Activated CD4-positive, alpha-beta memory T cell treated with anti-CD3 and anti-CD28 coated beads for 36 hours (primary cell): Measurements from ENCODE around the gene HERC5. TPM values are rescaled to one million over a fixed set of nuclear protein-coding genes. Genes with fewer than 3 reads are reported as not detected.
A peak's percentile ranks its signal among the peaks of the same experiment; 100 is the strongest.
"Not testable (repeated sequence)": the region's sequence is repeated elsewhere in the genome, so short reads cannot be mapped to it uniquely, and the experiment has no call there.

Source experiments
- CTCF ChIA-PET: fragments of 350-600 bp; sonication (Branson Sonifier 250); formaldehyde crosslinking; loops from one replicate; lab custom pipeline; 2021; ENCODE audit warnings: antibody characterized with exemption, inconsistent platforms; lab: Charles Lee
- POLR2A ChIA-PET: fragments of 350-600 bp; sonication (Branson Sonifier 250); formaldehyde crosslinking; loops from one replicate; lab custom pipeline; 2021; ENCODE audit warnings: antibody characterized with exemption; lab: Charles Lee
- DNase-seq: peaks from one replicate; pipeline ENCODE4 v3.0.0-alpha.2; 2020
- H3K27ac Mint-ChIP-seq: one replicate; pipeline ENCODE4 v1.8.0; 2021; ENCODE audit warnings: mixed read lengths
- H3K27me3 Mint-ChIP-seq: one replicate; pipeline ENCODE4 v1.8.0; 2021; ENCODE audit warnings: mixed read lengths
- H3K36me3 Mint-ChIP-seq: one replicate; pipeline ENCODE4 v1.8.0; 2021; ENCODE audit warnings: mixed read lengths
- H3K4me1 Mint-ChIP-seq: one replicate; pipeline ENCODE4 v1.8.0; 2021; ENCODE audit warnings: low read depth, mixed read lengths
- H3K4me3 Mint-ChIP-seq: one replicate; pipeline ENCODE4 v1.8.0; 2021; ENCODE audit warnings: mild to moderate bottlenecking, mixed read lengths
- H3K9me3 Mint-ChIP-seq: one replicate; pipeline ENCODE4 v1.8.0; 2021; ENCODE audit warnings: mixed read lengths
- intact Hi-C: fragments of 100-400 bp; cut with micrococcal nuclease; formaldehyde crosslinking; loops from one replicate; pipeline ENCODE4 v1.15.1; 2023
- total RNA-seq, 2 experiments: library from RNA; stranded (reverse); gene quantifications; one replicate each; pipeline ENCODE4 v1.2.3, GENCODE V29; 2021

Gene HERC5
- total RNA-seq, 2 experiments from 2014 or later, result 32.3 to 34.0 TPM

DNA sequence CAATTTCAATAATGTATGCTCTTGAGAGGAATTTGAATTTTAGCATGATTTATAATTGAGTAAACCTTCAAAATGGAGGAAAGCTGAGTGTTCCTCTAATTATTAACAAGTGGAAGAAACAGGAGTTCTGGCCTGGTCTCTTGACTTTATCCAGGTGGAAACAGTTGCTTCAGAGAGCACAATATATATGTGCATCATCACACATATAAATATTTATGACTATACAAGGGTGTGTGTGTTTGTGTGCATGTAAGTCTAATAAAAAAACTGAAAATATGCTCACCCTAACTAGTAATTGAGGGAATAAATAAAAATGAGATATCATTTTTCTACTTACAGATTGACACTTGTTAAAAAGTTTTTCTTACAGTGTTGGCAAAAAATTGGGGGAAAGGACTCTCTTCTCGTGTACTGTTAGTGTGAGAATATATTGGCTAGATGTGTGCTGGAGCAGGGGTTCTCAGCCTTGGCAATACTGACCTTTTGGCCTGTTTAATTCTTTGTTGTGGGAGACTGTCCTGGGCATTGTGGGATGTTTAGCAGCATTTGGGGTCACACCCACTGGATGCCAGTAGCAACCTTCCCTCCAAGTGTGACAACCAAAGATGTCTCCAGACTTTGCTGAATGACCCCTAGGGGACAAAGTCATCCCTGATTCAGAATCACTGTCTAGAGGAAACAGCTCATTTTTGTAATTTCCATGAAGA lies 20.8 kb upstream of the HERC5 start:
- Mint-ChIP-seq H3K27me3 (no peaks in the 10 kb centered on the region), H3K9me3 (peaks cover 6% of the 10 kb centered on the region), H3K4me3 (no peak overlapping the region), H3K4me1 (peaks cover 4% of the 10 kb centered on the region), H3K36me3 (peaks cover 15% of the 10 kb centered on the region), H3K27ac (no peak overlapping the region)
- POLR2A ChIA-PET, result interaction anchor here (0.6 kb wide), 1 partner anchor 12 kb away, joined by 3 read pairs; no protein-coding TSS in a partner anchor
- intact Hi-C loops, result no loop called here
- CTCF ChIA-PET, result no interaction called here
- DNase-seq, result no peak

DNA sequence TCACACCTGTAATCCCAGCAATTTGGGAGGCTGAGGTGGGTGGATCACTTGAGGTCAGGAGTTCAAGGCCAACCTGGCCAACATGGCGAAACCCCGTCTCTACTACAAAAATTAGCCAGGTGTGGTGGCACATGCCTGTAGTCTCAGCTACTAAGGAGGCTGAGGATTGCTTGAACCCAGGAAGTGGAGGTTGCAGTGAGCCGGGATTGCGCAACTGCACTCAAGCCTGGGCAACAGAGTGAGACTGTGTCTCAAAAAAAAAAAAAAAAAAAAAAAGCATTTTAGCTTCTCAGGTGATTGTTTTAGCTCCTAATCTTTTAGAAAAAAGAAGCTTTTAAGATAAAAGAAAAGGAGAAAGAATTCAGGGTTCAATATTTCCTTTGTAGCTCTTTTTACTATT lies 19.0 kb upstream of the HERC5 start:
- H3K4me1 Mint-ChIP-seq, POLR2A ChIA-PET, H3K27me3 Mint-ChIP-seq, DNase-seq, H3K27ac Mint-ChIP-seq, H3K9me3 Mint-ChIP-seq, CTCF ChIA-PET, intact Hi-C loops, H3K4me3 Mint-ChIP-seq: not testable (repeated sequence)
- H3K36me3 Mint-ChIP-seq, result peaks cover 19% of the 10 kb centered on the region

DNA sequence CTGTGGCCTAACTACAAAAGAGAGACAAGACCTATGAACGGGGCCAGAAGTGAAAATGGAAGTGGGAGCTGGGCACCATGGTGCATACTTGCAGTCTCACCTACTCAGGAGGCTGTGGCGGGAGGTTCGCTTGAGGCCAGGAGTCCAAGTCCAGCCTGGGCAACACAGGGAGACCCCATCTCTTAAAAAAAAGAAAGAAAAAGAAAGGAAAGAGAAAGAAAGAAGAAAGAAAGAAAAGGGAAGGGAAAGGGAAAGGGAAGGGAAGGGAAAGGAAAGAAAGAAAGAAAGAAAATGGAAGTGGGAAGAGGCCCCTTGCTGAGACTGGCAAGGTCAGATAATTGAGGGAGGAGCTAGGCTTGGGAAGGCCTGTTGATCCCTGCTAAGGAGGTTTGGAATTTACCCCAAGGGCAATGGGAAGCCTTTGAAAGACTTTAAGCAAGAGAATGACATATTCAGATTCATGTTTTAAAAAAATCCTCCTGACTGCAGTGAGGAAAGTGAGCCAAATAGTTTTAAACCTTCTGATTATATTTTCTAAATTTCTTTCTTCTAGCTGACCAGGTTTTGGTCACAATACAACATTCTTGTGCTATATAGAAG lies 17.7 kb upstream of the HERC5 start:
- DNase-seq, result no peak
- H3K4me3 Mint-ChIP-seq, result no peak overlapping the region
- peaks cover 4% of the 10 kb centered on the region for H3K9me3 Mint-ChIP-seq
- no peak overlapping the region for H3K27ac Mint-ChIP-seq
- H3K4me1 Mint-ChIP-seq, result peaks cover 4% of the 10 kb centered on the region
- ChIA-PET CTCF (interaction anchor here (1.4 kb wide), 1 partner anchor 61 kb away, joined by 3 read pairs; the partner anchor contains the start of gene HERC6), POLR2A (no interaction called here)
- intact Hi-C loops, result no loop called here
- H3K36me3 Mint-ChIP-seq, result peaks cover 16% of the 10 kb centered on the region
- no peaks in the 10 kb centered on the region for H3K27me3 Mint-ChIP-seq

DNA sequence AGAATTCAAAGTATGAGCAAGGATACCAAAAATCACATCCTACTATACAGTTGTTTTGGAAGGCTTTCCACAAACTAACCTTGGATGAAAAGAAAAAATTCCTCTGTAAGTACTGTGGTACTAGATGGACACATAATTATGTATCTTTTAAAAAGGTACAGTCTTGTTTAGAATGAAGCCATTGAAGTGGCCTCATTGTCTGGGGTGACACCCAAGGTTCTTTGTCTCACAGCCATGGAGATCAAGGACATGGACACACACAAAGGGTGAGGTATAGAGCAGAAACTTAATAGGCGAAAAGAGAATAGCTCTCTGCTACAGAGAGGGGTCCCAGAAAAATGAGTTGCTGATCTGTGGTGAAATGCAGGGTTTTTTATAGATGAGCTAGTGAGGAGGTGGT lies 16.8 kb upstream of the HERC5 start:
- no peaks in the 10 kb centered on the region for H3K27me3 Mint-ChIP-seq
- no peak overlapping the region for H3K27ac Mint-ChIP-seq
- peaks cover 4% of the 10 kb centered on the region for H3K9me3 Mint-ChIP-seq
- intact Hi-C loops, result no loop called here
- no peak for DNase-seq
- H3K4me1 Mint-ChIP-seq, result peaks cover 4% of the 10 kb centered on the region
- ChIA-PET CTCF (no interaction called here), POLR2A (no interaction called here)
- H3K4me3 Mint-ChIP-seq, result no peak overlapping the region
- peaks cover 16% of the 10 kb centered on the region for H3K36me3 Mint-ChIP-seq

DNA sequence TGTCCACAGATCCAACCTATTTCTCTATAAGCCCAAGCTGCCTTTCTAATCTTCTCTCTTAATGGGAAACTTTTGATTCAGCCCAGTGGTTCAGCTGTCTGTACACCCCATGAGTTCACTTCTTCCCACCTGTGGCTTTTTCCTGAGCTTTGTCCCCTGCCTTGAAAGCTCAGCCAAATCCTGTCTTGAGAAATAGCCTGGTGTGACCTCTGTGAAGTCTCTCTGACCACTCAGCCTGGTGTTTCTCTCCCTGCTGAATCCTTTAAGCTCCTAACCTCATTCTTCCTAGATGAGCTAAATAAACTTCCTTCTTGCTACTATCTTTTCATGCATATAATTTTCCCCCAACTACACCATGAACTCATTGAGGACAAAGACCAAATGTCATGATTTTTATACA lies 15.2 kb upstream of the HERC5 start:
- no peak for DNase-seq
- H3K4me3 Mint-ChIP-seq, result no peak overlapping the region
- H3K27me3 Mint-ChIP-seq, result no peaks in the 10 kb centered on the region
- peaks cover 13% of the 10 kb centered on the region for H3K36me3 Mint-ChIP-seq
- H3K9me3 Mint-ChIP-seq, result peaks cover 4% of the 10 kb centered on the region
- ChIA-PET CTCF (no interaction called here), POLR2A (no interaction called here)
- H3K4me1 Mint-ChIP-seq, result peaks cover 4% of the 10 kb centered on the region
- H3K27ac Mint-ChIP-seq, result no peak overlapping the region
- intact Hi-C loops, result no loop called here

DNA sequence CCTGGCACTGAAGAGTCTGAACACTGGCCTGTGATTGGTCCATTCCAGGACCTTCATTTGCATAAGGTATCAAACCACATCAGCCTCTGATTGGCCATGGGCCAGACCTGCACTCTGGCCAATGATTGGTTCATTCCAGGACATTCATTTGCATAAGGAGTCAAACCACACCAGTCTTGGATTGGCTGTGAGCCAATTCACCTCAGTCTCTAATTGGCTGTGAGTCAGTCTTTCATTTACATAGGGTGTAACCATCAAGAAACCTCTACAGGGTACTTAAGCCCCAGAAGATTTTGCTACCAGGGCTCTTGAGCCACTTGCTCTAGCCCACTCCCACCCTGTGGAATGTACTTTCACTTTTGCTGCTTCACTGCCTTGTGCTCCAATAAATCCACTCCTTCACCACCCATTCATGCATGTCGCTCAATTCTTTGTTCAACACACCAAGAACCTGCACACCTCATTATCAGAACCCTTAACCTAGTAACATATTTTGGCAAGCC lies 14.2 kb upstream of the HERC5 start:
- intact Hi-C loops, result no loop called here
- no peak for DNase-seq
- peak overlapping the region; percentile 34 for H3K27ac Mint-ChIP-seq
- CTCF ChIA-PET, result no interaction called here
- POLR2A ChIA-PET, result no interaction called here
- H3K9me3 Mint-ChIP-seq, result peaks cover 4% of the 10 kb centered on the region
- H3K36me3 Mint-ChIP-seq, result peaks cover 11% of the 10 kb centered on the region
- peaks cover 4% of the 10 kb centered on the region for H3K4me1 Mint-ChIP-seq
- H3K27me3 Mint-ChIP-seq, result no peaks in the 10 kb centered on the region
- no peak overlapping the region for H3K4me3 Mint-ChIP-seq

DNA sequence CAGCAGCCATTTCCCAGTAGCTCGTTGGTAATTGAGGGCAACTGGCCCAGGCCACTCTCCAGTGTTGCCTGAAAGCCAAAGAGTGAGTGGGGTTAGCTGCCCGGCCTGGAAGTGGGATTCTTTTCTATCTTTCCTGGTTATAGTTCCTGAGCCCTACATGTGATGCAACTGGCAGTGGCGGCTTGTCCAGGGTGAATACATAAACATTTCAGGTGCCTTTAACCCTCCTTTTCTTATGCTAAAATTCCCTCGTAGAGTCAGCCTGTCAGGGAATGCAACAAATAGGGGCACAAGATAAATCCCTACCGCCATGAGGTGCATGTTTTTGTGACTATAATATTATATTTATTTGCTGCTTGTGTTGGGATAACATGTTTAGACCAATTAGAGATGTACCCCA lies 13.4 kb upstream of the HERC5 start:
- CTCF ChIA-PET, result no interaction called here
- no peaks in the 10 kb centered on the region for H3K27me3 Mint-ChIP-seq
- no peak for DNase-seq
- intact Hi-C loops, result no loop called here
- peaks cover 4% of the 10 kb centered on the region for H3K4me1 Mint-ChIP-seq
- no peak overlapping the region for H3K4me3 Mint-ChIP-seq
- H3K36me3 Mint-ChIP-seq, result peaks cover 11% of the 10 kb centered on the region
- peaks cover 4% of the 10 kb centered on the region for H3K9me3 Mint-ChIP-seq
- no peak overlapping the region for H3K27ac Mint-ChIP-seq
- POLR2A ChIA-PET, result no interaction called here

DNA sequence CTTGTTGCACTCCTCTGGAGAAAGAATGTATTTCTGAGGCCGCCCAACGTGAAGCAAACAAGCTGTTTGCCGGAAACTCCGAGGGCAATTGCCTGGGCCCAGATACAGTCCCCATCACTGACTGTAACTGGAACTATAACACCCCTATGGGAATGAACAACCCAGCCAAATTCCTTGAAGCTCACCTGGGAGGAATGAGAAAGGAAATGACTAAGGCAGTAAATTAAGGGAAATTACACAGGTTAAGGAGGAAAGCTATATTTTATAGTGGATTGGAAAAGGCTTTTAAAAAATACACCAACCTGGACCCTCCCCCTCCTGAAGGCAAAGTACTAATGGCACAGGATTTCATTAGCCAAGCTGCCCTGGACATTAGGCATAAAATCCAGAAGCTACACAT lies 11.7 kb upstream of the HERC5 start:
- H3K4me3 Mint-ChIP-seq, result no peak overlapping the region
- no peak overlapping the region for H3K27ac Mint-ChIP-seq
- intact Hi-C loops, result no loop called here
- H3K9me3 Mint-ChIP-seq, result peaks cover 4% of the 10 kb centered on the region
- no peaks in the 10 kb centered on the region for H3K4me1 Mint-ChIP-seq
- H3K36me3 Mint-ChIP-seq, result peaks cover 11% of the 10 kb centered on the region
- no peak for DNase-seq
- H3K27me3 Mint-ChIP-seq, result no peaks in the 10 kb centered on the region
- POLR2A ChIA-PET, result no interaction called here
- CTCF ChIA-PET, result interaction anchor here (1.1 kb wide), 1 partner anchor 76 kb away, joined by 3 read pairs; no protein-coding TSS in a partner anchor

DNA sequence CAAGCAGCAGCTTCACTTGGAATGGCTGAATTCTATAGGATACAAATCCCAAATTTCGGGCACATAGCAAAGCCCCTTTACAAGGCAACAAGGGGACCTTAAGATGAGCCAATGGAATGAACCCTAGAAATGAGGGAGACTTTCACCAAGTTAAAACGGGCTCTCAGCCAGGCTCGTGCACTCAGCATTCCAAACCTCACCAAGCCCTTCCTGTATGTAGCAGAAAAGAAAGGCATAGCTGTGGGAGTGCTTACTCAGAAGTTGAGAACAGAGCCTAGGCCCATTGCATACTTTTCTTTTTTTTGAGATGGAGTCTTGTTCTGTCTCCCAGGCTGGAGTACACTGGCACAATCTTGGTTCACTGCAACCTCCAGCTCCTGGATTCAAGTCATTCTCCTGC lies 10.8 kb upstream of the HERC5 start:
- no peaks in the 10 kb centered on the region for H3K27me3 Mint-ChIP-seq
- POLR2A ChIA-PET, result no interaction called here
- H3K27ac Mint-ChIP-seq, result no peak overlapping the region

DNA sequence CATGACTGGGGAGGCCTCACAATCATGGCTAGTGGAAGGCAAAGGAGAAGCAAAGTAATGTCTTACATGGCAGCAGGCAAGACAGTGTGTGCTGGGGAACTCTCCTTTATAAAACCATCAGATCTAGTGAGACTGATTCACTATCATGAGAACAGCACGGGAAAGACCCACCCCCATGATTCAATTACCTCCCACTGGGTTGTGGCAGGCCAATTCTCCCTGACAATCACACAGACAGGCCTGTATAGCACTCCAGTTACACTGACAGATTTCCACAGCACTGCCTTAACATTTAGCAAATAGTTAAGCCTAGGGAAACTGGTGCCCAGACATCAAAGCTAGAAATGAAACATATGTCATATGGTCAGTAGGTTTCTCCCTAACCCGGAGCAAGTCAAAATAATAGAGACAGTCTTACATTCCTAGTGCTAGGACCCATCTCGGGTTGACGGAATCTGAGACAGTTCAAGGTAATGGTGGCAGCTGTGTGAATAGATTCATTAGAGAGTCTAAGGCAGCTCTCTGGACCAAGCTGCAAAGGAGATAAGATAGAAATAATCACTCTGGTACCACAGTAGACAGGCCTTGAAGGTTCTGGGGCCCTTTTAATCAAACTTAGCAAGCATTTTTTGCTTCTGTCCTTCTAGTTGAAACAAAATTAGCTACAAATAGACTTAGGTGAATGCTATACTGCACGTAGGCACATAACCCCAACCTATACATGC lies 9.4 kb upstream of the HERC5 start:
- Mint-ChIP-seq H3K4me1 (no peaks in the 10 kb centered on the region), H3K27ac (no peak overlapping the region), H3K9me3 (peaks cover 4% of the 10 kb centered on the region), H3K27me3 (no peaks in the 10 kb centered on the region), H3K36me3 (peaks cover 7% of the 10 kb centered on the region), H3K4me3 (no peak overlapping the region)
- intact Hi-C loops, result no loop called here
- ChIA-PET CTCF (interaction anchor here (0.8 to 1.4 kb wide), 2 partner anchors 78 to 235 kb away, joined by 3 to 4 read pairs; no protein-coding TSS in a partner anchor), POLR2A (no interaction called here)
- DNase-seq, result no peak

More for the DNA sequence above, 10.8 kb upstream of the HERC5 start:
- peaks cover 4% of the 10 kb centered on the region for H3K9me3 Mint-ChIP-seq
- CTCF ChIA-PET, result no interaction called here
- intact Hi-C loops, result no loop called here
- DNase-seq, result no peak
- H3K4me1 Mint-ChIP-seq, result no peaks in the 10 kb centered on the region
- H3K4me3 Mint-ChIP-seq, result no peak overlapping the region
- H3K36me3 Mint-ChIP-seq, result peaks cover 11% of the 10 kb centered on the region

DNA sequence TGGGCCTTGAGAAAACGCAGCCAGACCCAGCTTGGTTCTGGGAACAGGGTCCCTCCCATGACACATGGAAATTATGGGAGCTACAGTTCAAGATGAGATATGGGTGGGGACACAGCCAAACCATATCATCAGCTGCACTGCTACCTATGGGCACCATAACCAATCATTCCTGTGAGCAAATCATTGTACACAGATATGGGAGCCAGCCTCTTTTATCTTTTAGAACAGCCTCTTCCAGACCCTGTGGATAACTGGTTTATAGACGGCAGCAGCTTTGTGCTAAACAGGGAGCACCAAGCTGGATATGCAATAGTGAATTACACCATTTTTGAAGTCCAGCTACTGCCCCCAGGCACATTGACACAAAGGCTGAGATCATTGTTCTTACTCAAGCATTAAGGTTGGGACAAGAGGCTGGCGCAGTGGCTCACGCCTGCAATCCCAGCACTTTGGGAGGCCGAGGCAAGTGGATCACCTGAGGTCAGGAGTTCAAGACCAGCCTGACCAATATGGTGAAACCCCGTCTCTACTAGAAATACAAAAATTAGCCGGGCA lies 8.6 kb upstream of the HERC5 start:
- POLR2A ChIA-PET, result not testable (repeated sequence)

DNA sequence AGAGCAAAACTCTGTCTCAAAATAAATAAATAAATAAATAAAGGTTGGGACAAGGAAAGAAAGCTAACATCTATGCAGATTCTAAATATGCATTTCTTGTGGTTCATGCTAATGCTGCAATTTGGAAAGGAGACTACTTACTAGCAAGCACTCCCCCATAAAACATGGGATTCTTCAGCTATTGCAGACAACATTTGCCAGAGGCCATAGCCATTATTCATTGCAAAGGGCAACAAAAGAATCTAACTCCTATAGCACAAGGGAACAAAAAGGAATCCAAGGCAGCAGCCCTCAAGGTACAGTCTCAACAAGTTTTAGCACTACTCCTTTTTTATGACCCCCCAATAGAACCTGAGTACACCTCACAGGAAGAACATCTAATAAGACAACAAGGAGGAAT lies 8.0 kb upstream of the HERC5 start:
- Mint-ChIP-seq H3K36me3 (no peaks in the 10 kb centered on the region), H3K4me1 (no peaks in the 10 kb centered on the region), H3K9me3 (no peaks in the 10 kb centered on the region), H3K4me3 (no peak overlapping the region), H3K27me3 (no peaks in the 10 kb centered on the region), H3K27ac (no peak overlapping the region)
- intact Hi-C loops, result no loop called here
- POLR2A ChIA-PET, result interaction anchor here (1.2 kb wide), 1 partner anchor 165 kb away, joined by 3 read pairs; the partner anchor contains the start of gene PPM1K
- CTCF ChIA-PET, result interaction anchor here (0.8 to 1.4 kb wide), 2 partner anchors 79 to 237 kb away, joined by 3 to 4 read pairs; no protein-coding TSS in a partner anchor
- no peak for DNase-seq

More for the DNA sequence above, 8.6 kb upstream of the HERC5 start:
- H3K36me3 Mint-ChIP-seq, H3K4me1 Mint-ChIP-seq, H3K27ac Mint-ChIP-seq, intact Hi-C loops, H3K4me3 Mint-ChIP-seq, DNase-seq, H3K9me3 Mint-ChIP-seq, H3K27me3 Mint-ChIP-seq: not testable (repeated sequence)
- CTCF ChIA-PET, result interaction anchor here (0.8 to 1.4 kb wide), 2 partner anchors 79 to 236 kb away, joined by 3 to 4 read pairs; no protein-coding TSS in a partner anchor
